Inflammatory macrophage treated with lipopolysaccharide for 4 hours (primary cell): Measurements from ENCODE around the gene CT45A5.
"Not testable (repeated sequence)": the region's sequence is repeated elsewhere in the genome, so short reads cannot be mapped to it uniquely, and the experiment has no call there.

Source experiments
- DNase-seq: peaks from one replicate; pipeline ENCODE4 v3.0.0-alpha.2; 2020

The CT45A5 gene

GRCh38 chrX:135785403-135785802, at the start of gene CT45A5:
TSS of gene CT45A5 (minus strand) at chrX:135785503. CDS start at chrX:135781729, 3,774 bp downstream.
- not testable (repeated sequence) for DNase-seq

GRCh38 chrX:135819912-135820311, 34.6 kb upstream of the CT45A5 start, which contains the start of gene CT45A2:
TSS of gene CT45A2 (minus strand) at chrX:135820012. CDS start at chrX:135816265, 3,747 bp downstream.
- not testable (repeated sequence) for DNase-seq

GRCh38 chrX:135802687-135803086, 17.4 kb upstream of the CT45A5 start, which contains the start of gene CT45A6:
TSS of gene CT45A6 (minus strand) at chrX:135802787. CDS start at chrX:135798993, 3,794 bp downstream.
- DNase-seq: not testable (repeated sequence)

GRCh38 chrX:135768091-135768490, 17.2 kb downstream of the CT45A5 start, which contains the start of gene CT45A3:
TSS of gene CT45A3 (minus strand) at chrX:135768191. CDS start at chrX:135764444, 3,747 bp downstream.
- not testable (repeated sequence) for DNase-seq

GRCh38 chrX:135744739-135745138, 40.6 kb downstream of the CT45A5 start:
- not testable (repeated sequence) for DNase-seq

- no peak for DNase-seq
Measured at GRCh38 chrX:135741192-135741715, 44.0 kb downstream of the CT45A5 start.

- peak; percentile 47 for DNase-seq
Measured at GRCh38 chrX:135740681-135741149, 44.6 kb downstream of the CT45A5 start.

- peak; percentile 0 for DNase-seq
Measured at GRCh38 chrX:135737366-135738071, 47.8 kb downstream of the CT45A5 start.

- not testable (repeated sequence) for DNase-seq
Measured at GRCh38 chrX:135734666-135735065, 50.6 kb downstream of the CT45A5 start.
